K562 (cell line): ENCODE data around the gene SACM1L. TPM values are rescaled to one million over a fixed set of nuclear protein-coding genes. Genes with fewer than 3 reads are reported as not detected.
A peak's percentile ranks its signal among the peaks of the same experiment; 100 is the strongest.

ENCODE experiments used
- ATAC-seq: fragments of 200-7000 bp; cut with Tn5 transposase; 3 replicates; pipeline ENCODE4 v1.9.1; 2020; ENCODE audit warnings: moderate library complexity
- BruUV-seq: library from RNA; stranded (reverse); fragments of 400-500 nt; replicated peaks from 2 replicates; lab custom pipeline; 2021; lab: Mats Ljungman, UMichigan
- CTCF ChIA-PET: fragments of 300-600 bp; formaldehyde crosslinking; extraction: SDS; loops from one replicate; lab custom pipeline; 2021; ENCODE audit warnings: low intra/inter-chr PET ratio; lab: Yijun Ruan, JAX
- POLR2A ChIA-PET: fragments of 300-600, 350-650 bp; sonication (Branson Sonifier 250); formaldehyde crosslinking; extraction: SDS; loops from one replicate; lab custom pipeline; 2021; ENCODE audit warnings: antibody characterized with exemption, inconsistent platforms; lab: Yijun Ruan, JAX
- DNase-seq, 4 experiments: peaks; one replicate each; pipeline versions ENCODE4 v3.0.0 to v3.0.0-alpha.2; 2011 to 2018; ENCODE audit warnings: low spot score in 3 of 4, mixed read lengths in 3 of 4; ENCODE audit errors: extremely low read depth in 1 of 4
- FAIRE-seq: peaks from 2 replicates; lab custom pipeline; 2011; peaks lifted over from hg19 to GRCh38; lab: Jason Lieb, UNC
- H2AFZ ChIP-seq: 2 replicates; pipeline ENCODE4 v1.6.0; 2011; ENCODE audit warnings: low read depth, low read length, control low read depth, inconsistent platforms
- H3K27ac ChIP-seq: fragments of 200-600 bp; 3 replicates; pipeline ENCODE4 v1.8.0; 2011; ENCODE audit warnings: low read depth, mild to moderate bottlenecking, control low read depth, inconsistent platforms, low read length, moderate library complexity, mixed read lengths; ENCODE audit errors: extremely low read depth
- H3K27me3 ChIP-seq, 2 experiments: fragments of 300-600 bp in 1 of 2; 2 replicates in 1 of 2; 3 replicates in 1 of 2; pipeline versions ENCODE4 v1.6.0 to v1.8.0; 2011; ENCODE audit warnings: inconsistent platforms in 2 of 2, low read length in 2 of 2, mild to moderate bottlenecking in 1 of 2, mixed read lengths in 1 of 2, moderate library complexity in 1 of 2; ENCODE audit not compliant: control insufficient read depth in 2 of 2, insufficient read depth in 2 of 2
- H3K36me3 ChIP-seq: fragments of 300-600 bp; 3 replicates; pipeline ENCODE4 v1.8.0; 2011; ENCODE audit warnings: mild to moderate bottlenecking, low read length, inconsistent platforms; ENCODE audit not compliant: control insufficient read depth, insufficient read depth
- H3K4me1 ChIP-seq, 2 experiments: fragments of 200-600 bp in 1 of 2; replicated peaks in 1 of 2; 2 replicates in 1 of 2; 3 replicates in 1 of 2; pipeline versions ENCODE4 v1.5.1 to v1.8.0; 2011; ENCODE audit warnings: inconsistent platforms in 2 of 2, low read length in 2 of 2, mild to moderate bottlenecking in 1 of 2, mixed read lengths in 1 of 2, moderate library complexity in 1 of 2; ENCODE audit not compliant: control insufficient read depth in 2 of 2, insufficient read depth in 2 of 2
- H3K4me2 ChIP-seq: 2 replicates; pipeline ENCODE4 v1.6.1; 2011; ENCODE audit warnings: low read length, control low read depth, inconsistent platforms, mixed read lengths; ENCODE audit not compliant: insufficient read depth
- H3K4me3 ChIP-seq: fragments of 200-600 bp; sonication (generic), shearing (Covaris generic); 2 replicates; pipeline ENCODE4 v1.5.1; 2016; ENCODE audit warnings: control low read depth, inconsistent platforms
- H3K79me2 ChIP-seq: fragments of 200-600 bp; 3 replicates; pipeline ENCODE4 v1.8.0; 2011; ENCODE audit warnings: low read length, inconsistent platforms; ENCODE audit not compliant: control insufficient read depth, insufficient read depth
- H3K9ac ChIP-seq, 2 experiments: 2 replicates each; pipeline versions ENCODE4 v1.6.0 to v1.6.1; 2011; ENCODE audit warnings: low read depth in 2 of 2, low read length in 2 of 2, control low read depth in 1 of 2, inconsistent platforms in 1 of 2, mild to moderate bottlenecking in 1 of 2, mixed read lengths in 1 of 2; ENCODE audit not compliant: insufficient read depth in 1 of 2
- H3K9me1 ChIP-seq: one replicate; pipeline ENCODE4 v1.6.0; 2011; ENCODE audit warnings: inconsistent platforms, mild to moderate bottlenecking, low read length, moderate library complexity; ENCODE audit not compliant: control insufficient read depth, insufficient read depth
- H3K9me3 ChIP-seq: replicated peaks from 2 replicates; pipeline ENCODE4 v1.5.1; 2011; ENCODE audit warnings: low read depth, low read length, inconsistent platforms; ENCODE audit not compliant: control insufficient read depth, insufficient read depth
- H4K20me1 ChIP-seq: replicated peaks from 2 replicates; pipeline ENCODE4 v1.6.1; 2011; ENCODE audit warnings: low read length, inconsistent platforms, mixed read lengths; ENCODE audit not compliant: control insufficient read depth, insufficient read depth
- BACH1 ChIP-seq: fragments of 200-800 bp; sonication (Bioruptor generic); IDR thresholded peaks from 2 replicates; pipeline ENCODE4 v1.6.1; 2016; ENCODE audit warnings: missing genetic modification characterization, missing compliant biosample characterization
- CBFA2T3 ChIP-seq: fragments of 450-650 bp; IDR thresholded peaks from 2 replicates; pipeline ENCODE4 v1.6.1; 2017
- HDGF ChIP-seq: fragments of 450-650 bp; IDR thresholded peaks from 2 replicates; pipeline ENCODE4 v1.6.1; 2016
- HNRNPUL1 ChIP-seq: fragments of 200-400 bp; formaldehyde crosslinking; IDR thresholded peaks from 2 replicates; pipeline ENCODE4 v1.6.1; 2017; ENCODE audit warnings: low read length
- NFRKB ChIP-seq: fragments of 450-650 bp; IDR thresholded peaks from 2 replicates; pipeline ENCODE4 v1.6.1; 2016; ENCODE audit warnings: low read depth
- NFYB ChIP-seq: IDR thresholded peaks from 2 replicates; pipeline ENCODE4 v1.6.1; 2011; ENCODE audit warnings: mild to moderate bottlenecking, moderate library complexity; ENCODE audit not compliant: insufficient read length; ENCODE audit errors: extremely low read depth
- NR1H2 ChIP-seq: sonication (generic); formaldehyde crosslinking; IDR thresholded peaks from 2 replicates; pipeline ENCODE4 v1.4.0; 2020; ENCODE audit warnings: mild to moderate bottlenecking, missing genetic modification reagents
- PCBP1 ChIP-seq: fragments of 200-400 bp; formaldehyde crosslinking; IDR thresholded peaks from 2 replicates; pipeline ENCODE4 v1.6.1; 2018; ENCODE audit warnings: mild to moderate bottlenecking, low read depth, low read length; ENCODE audit not compliant: poor library complexity, severe bottlenecking
- POLR2A ChIP-seq: fragments of 450-650 bp; conservative IDR thresholded peaks from 2 replicates; pipeline ENCODE4 v1.6.1; 2016
- RAD51 ChIP-seq: fragments of 450-650 bp; IDR thresholded peaks from 2 replicates; pipeline ENCODE4 v1.7.1; 2016; ENCODE audit warnings: low read depth, mild to moderate bottlenecking, borderline replicate concordance
- SP1 ChIP-seq: sonication (generic); formaldehyde crosslinking; IDR thresholded peaks from 2 replicates; pipeline ENCODE4 v1.8.1; 2022; ENCODE audit warnings: mild to moderate bottlenecking, missing genetic modification reagents
- ZNF121 ChIP-seq: sonication (generic); formaldehyde crosslinking; conservative IDR thresholded peaks from 2 replicates; pipeline ENCODE4 v1.8.0; 2022; ENCODE audit warnings: missing genetic modification reagents
- ZNF449 ChIP-seq: fragments of 250-450 bp; sonication (Bioruptor Pico); IDR thresholded peaks from 2 replicates; pipeline ENCODE4 v1.8.0; 2022; ENCODE audit warnings: moderate library complexity, mild to moderate bottlenecking, inconsistent platforms
- WGBS: fragments of 100-300 bp; shearing (Covaris generic); methylation state at CpG from one replicate; pipeline ENCODE4 v1.1.6; 2016; ENCODE audit warnings: low coverage, mixed read lengths; ENCODE audit not compliant: insufficient coverage; ENCODE audit errors: missing lambda C conversion rate; 5-methylcytosine and 5-hydroxymethylcytosine counted together
- in situ Hi-C: fragments of 300-500 bp; cut with MboI; formaldehyde crosslinking; loops from 4 replicates; pipeline ENCODE4 v1.15.0; 2018; ENCODE audit warnings: inconsistent platforms, mixed read lengths
- intact Hi-C: fragments of 100-400 bp; cut with micrococcal nuclease; formaldehyde crosslinking; loops from 2 replicates; pipeline ENCODE4 v1.14.2; 2022
- polyA plus RNA-seq, 8 experiments: library from polyadenylated mRNA; depleted of rRNA in 4 of 8; stranded (reverse) in 5 of 8; unstranded in 3 of 8; fragments of >200 nt; fragmentation: Nextera tagmentation in 2 of 8; fragmentation: Illumina TruSeq in 1 of 8; extraction: Ambion mirVana in 2 of 8; extraction: Trizol in 1 of 8; gene quantifications; 2 replicates each; pipeline versions ENCODE4 v1.2.1 to v1.2.3, GENCODE V29; 2011 to 2014; ENCODE audit warnings: inconsistent platforms in 1 of 8, missing spikeins in 1 of 8
- total RNA-seq, 7 experiments: library from RNA; depleted of rRNA in 6 of 7; stranded (reverse); fragments of >200 nt in 6 of 7; fragmentation: Illumina TruSeq in 2 of 7; extraction: Trizol in 2 of 7; gene quantifications; 2 replicates each; pipeline versions ENCODE4 v1.2.1 to v1.2.3, GENCODE V29; 2011 to 2021; ENCODE audit warnings: low replicate concordance in 1 of 7

Gene SACM1L
- total and polyA plus RNA-seq, 9 of the 15 experiments (the other 6 are each of a cell fraction or from before 2014, with no cell fraction given): 25.7 to 67.2 (median 40.3) TPM

GRCh38 chr3:45673273-45673672 lies 15.9 kb upstream of the SACM1L start:
- H3K9me3 ChIP-seq: no peaks in the 10 kb centered on the region
- no peak overlapping the region for H3K9ac ChIP-seq
- no peak overlapping the region for H3K27ac ChIP-seq
- H2AFZ ChIP-seq: no peak overlapping the region
- ChIA-PET POLR2A (no interaction called here), CTCF (interaction anchor here (0.7 kb wide), 1 partner anchor 534 kb away, joined by 3 read pairs; no protein-coding TSS in a partner anchor)
- H4K20me1 ChIP-seq: no peaks in the 10 kb centered on the region
- H3K27me3 ChIP-seq: no peaks in the 10 kb centered on the region
- 90% methylated on average over 2 of the region's 2 CpGs for WGBS
- TF ChIP-seq HDGF (no peak), HNRNPUL1 (no peak), NFRKB (no peak), POLR2A (no peak), SP1 (CRISPR knock-in tag) (no peak), NR1H2 (CRISPR knock-in tag) (no peak)
- ATAC-seq (no peak), FAIRE-seq (no peak), DNase-seq (no peak)
- peaks cover 86% of the 10 kb centered on the region for H3K36me3 ChIP-seq
- no peaks in the 10 kb centered on the region for H3K9me1 ChIP-seq
- H3K4me3 ChIP-seq: no peak overlapping the region
- no peak overlapping the region for H3K4me2 ChIP-seq
- H3K4me1 ChIP-seq: peaks cover 0 to 11% of the 10 kb centered on the region in 2 experiments; a peak in 4 of 5 replicates
- in situ Hi-C loops: no loop called here
- H3K79me2 ChIP-seq: no peaks in the 10 kb centered on the region
- intact Hi-C loops: no loop called here
- BruUV-seq: no TSS peak

- DNase-seq (no peak), ATAC-seq (peak; percentile 28)
- Histone ChIP-seq H3K9me3 (no peaks in the 10 kb centered on the region), H3K27ac (no peak overlapping the region), H3K9me1 (no peaks in the 10 kb centered on the region)
- CTCF ChIA-PET: no interaction called here
- no peak for TF ChIP-seq CBFA2T3
- no peak for TF ChIP-seq PCBP1
- no peak for TF ChIP-seq RAD51
- no peak for TF ChIP-seq ZNF449 (CRISPR knock-in tag)
- TF ChIP-seq NFYB: no peak
- TF ChIP-seq BACH1 (tag): no peak
- no peak for TF ChIP-seq ZNF121 (CRISPR knock-in tag)
- TF ChIP-seq, all 486 proteins: peak for 0
- H3K4me2 ChIP-seq: no peak overlapping the region
- POLR2A ChIA-PET: interaction anchor here (0.9 to 2.4 kb wide), 2 partner anchors 9 to 17 kb away, joined by 3 to 12 read pairs; no protein-coding TSS in a partner anchor
- H4K20me1 ChIP-seq: no peaks in the 10 kb centered on the region
- intact Hi-C loops (no loop called here), in situ Hi-C loops (no loop called here)
- H3K4me1 ChIP-seq: no peaks in the 10 kb centered on the region
- FAIRE-seq: no peak
- WGBS: 81% methylated on average over 7 of the region's 7 CpGs
- no peaks in the 10 kb centered on the region for H3K79me2 ChIP-seq
- H3K9ac ChIP-seq: 0 out of 4 replicates have a peak overlapping the region, but pooled peaks of 1 of the 2 experiments have one; percentile 26
- H2AFZ ChIP-seq: no peak overlapping the region
- BruUV-seq: no TSS peak
- H3K36me3 ChIP-seq: peaks cover 67% of the 10 kb centered on the region; the same call in 1 of the 3 replicates
- H3K27me3 ChIP-seq: no peaks in the 10 kb centered on the region
- no peak overlapping the region for H3K4me3 ChIP-seq
Observed at GRCh38 chr3:45676325-45677032, 12.7 kb upstream of the SACM1L start.
